ENCODE data around the gene TAS2R19. TPM values are rescaled to one million over a fixed set of nuclear protein-coding genes. Genes with fewer than 3 reads are reported as not detected.
"Not testable (repeated sequence)": the region's sequence is repeated elsewhere in the genome, so short reads cannot be mapped to it uniquely, and the experiment has no call there.

The TAS2R19 gene
- total RNA-seq, 1 donor from 2014 or later, result 1.4 TPM

GRCh38 chr12:11039171-11039570 is 16.8 kb upstream of the TAS2R19 start:
- peaks cover 9% of the 10 kb centered on the region for H3K36me3 Mint-ChIP-seq (ENCODE audit: low read depth)
- H3K9me3 Mint-ChIP-seq (ENCODE audit: low read depth), result peaks cover 10% of the 10 kb centered on the region
- H3K27me3 Mint-ChIP-seq (ENCODE audit: low read depth), result no peaks in the 10 kb centered on the region
- H3K27ac Mint-ChIP-seq (ENCODE audit: unreplicated experiment), result no peak overlapping the region
- no peak overlapping the region for H3K4me3 Mint-ChIP-seq (ENCODE audit: unreplicated experiment)
- TF ChIP-seq CTCF (IDR thresholded peaks at IDR 0.05), result no peak
- no peak for DNase-seq (ENCODE audit: low spot score)
- peaks cover 8% of the 10 kb centered on the region for H3K4me1 Mint-ChIP-seq (ENCODE audit: low read depth)

GRCh38 chr12:11033959-11034358 is 11.5 kb upstream of the TAS2R19 start:
- not testable (repeated sequence) for H3K27me3 Mint-ChIP-seq (ENCODE audit: low read depth); H3K4me1 Mint-ChIP-seq (ENCODE audit: low read depth); H3K4me3 Mint-ChIP-seq (ENCODE audit: unreplicated experiment); H3K27ac Mint-ChIP-seq (ENCODE audit: unreplicated experiment); DNase-seq (ENCODE audit: low spot score); H3K9me3 Mint-ChIP-seq (ENCODE audit: low read depth)
- H3K36me3 Mint-ChIP-seq (ENCODE audit: low read depth), result peaks cover 12% of the 10 kb centered on the region

- Mint-ChIP-seq H3K36me3 (ENCODE audit: low read depth) (peaks cover 14% of the 10 kb centered on the region), H3K4me3 (ENCODE audit: unreplicated experiment) (no peak within 1 kb of the TSS), H3K4me1 (ENCODE audit: low read depth) (no peaks in the 10 kb centered on the region), H3K27ac (ENCODE audit: unreplicated experiment) (no peak within 1 kb of the TSS), H3K27me3 (ENCODE audit: low read depth) (no peaks in the 10 kb centered on the region), H3K9me3 (ENCODE audit: low read depth) (no peaks in the 10 kb centered on the region)
- DNase-seq (ENCODE audit: low spot score), result no peak
- no peak for TF ChIP-seq CTCF (IDR thresholded peaks at IDR 0.05)
These were observed 8.9 kb upstream of the TAS2R19 start, which contains the start of gene TAS2R31 for GRCh38 chr12:11031307-11031706. TAS2R31 (minus strand) TSS chr12:11031407; CDS start chr12:11031335, 72 bp downstream.

- Mint-ChIP-seq H3K9me3 (ENCODE audit: low read depth) (peaks cover 5% of the 10 kb centered on the region), H3K27me3 (ENCODE audit: low read depth) (no peaks in the 10 kb centered on the region), H3K36me3 (ENCODE audit: low read depth) (peaks cover 13% of the 10 kb centered on the region), H3K4me3 (ENCODE audit: unreplicated experiment) (no peak overlapping the region), H3K4me1 (ENCODE audit: low read depth) (no peaks in the 10 kb centered on the region), H3K27ac (ENCODE audit: unreplicated experiment) (no peak overlapping the region)
- TF ChIP-seq CTCF (IDR thresholded peaks at IDR 0.05), result no peak
- no peak for DNase-seq (ENCODE audit: low spot score)
These were observed 3.7 kb upstream of the TAS2R19 start for GRCh38 chr12:11026118-11026517.

- Mint-ChIP-seq H3K4me3 (ENCODE audit: unreplicated experiment) (no peak overlapping the region), H3K27ac (ENCODE audit: unreplicated experiment) (peak overlapping the region; percentile 47), H3K9me3 (ENCODE audit: low read depth) (peaks cover 5% of the 10 kb centered on the region), H3K27me3 (ENCODE audit: low read depth) (no peaks in the 10 kb centered on the region), H3K36me3 (ENCODE audit: low read depth) (peaks cover 13% of the 10 kb centered on the region), H3K4me1 (ENCODE audit: low read depth) (no peaks in the 10 kb centered on the region)
- DNase-seq (ENCODE audit: low spot score), result no peak
- TF ChIP-seq CTCF (IDR thresholded peaks at IDR 0.05), result no peak
These were observed 967 bp upstream of the TAS2R19 start for GRCh38 chr12:11023387-11023786.

GRCh38 chr12:11016937-11017336 is 5.5 kb downstream of the TAS2R19 start:
- H3K4me3 Mint-ChIP-seq (ENCODE audit: unreplicated experiment), result no peak overlapping the region
- no peak overlapping the region for H3K27ac Mint-ChIP-seq (ENCODE audit: unreplicated experiment)
- H3K4me1 Mint-ChIP-seq (ENCODE audit: low read depth), result no peaks in the 10 kb centered on the region
- TF ChIP-seq CTCF (IDR thresholded peaks at IDR 0.05), result no peak
- H3K9me3 Mint-ChIP-seq (ENCODE audit: low read depth), result no peaks in the 10 kb centered on the region
- no peaks in the 10 kb centered on the region for H3K36me3 Mint-ChIP-seq (ENCODE audit: low read depth)
- DNase-seq (ENCODE audit: low spot score), result no peak
- H3K27me3 Mint-ChIP-seq (ENCODE audit: low read depth), result no peaks in the 10 kb centered on the region

All from chondrocyte (in vitro differentiated cells).